ENCODE data around the gene SOD2.
"Not testable (repeated sequence)": the region's sequence is repeated elsewhere in the genome, so short reads cannot be mapped to it uniquely, and the experiment has no call there.

Gene SOD2

GRCh38 chr6:159722655-159723054 is 29.6 kb upstream of the SOD2 start:
- no peak for TF ChIP-seq CTCF (IDR thresholded peaks at IDR 0.05; ENCODE audit: low read depth, low read length)
- no peak for DNase-seq (ENCODE audit: extremely low read depth, low read depth)

- DNase-seq (ENCODE audit: extremely low read depth, low read depth): not testable (repeated sequence)
Measured at GRCh38 chr6:159721981-159722380, 28.9 kb upstream of the SOD2 start.

GRCh38 chr6:159720708-159721107 is 27.7 kb upstream of the SOD2 start:
- DNase-seq (ENCODE audit: extremely low read depth, low read depth): no peak
- TF ChIP-seq CTCF (IDR thresholded peaks at IDR 0.05; ENCODE audit: low read depth, low read length): peak; percentile 28

- no peak for TF ChIP-seq CTCF (IDR thresholded peaks at IDR 0.05; ENCODE audit: low read depth, low read length)
- no peak for DNase-seq (ENCODE audit: extremely low read depth, low read depth)
Measured at GRCh38 chr6:159719287-159719686, 26.2 kb upstream of the SOD2 start.

GRCh38 chr6:159718634-159719033 is 25.6 kb upstream of the SOD2 start:
- no peak for TF ChIP-seq CTCF (IDR thresholded peaks at IDR 0.05; ENCODE audit: low read depth, low read length)
- DNase-seq (ENCODE audit: extremely low read depth, low read depth): no peak

GRCh38 chr6:159716247-159717096 is 23.4 kb upstream of the SOD2 start:
- no peak for TF ChIP-seq CTCF (IDR thresholded peaks at IDR 0.05; ENCODE audit: low read depth, low read length)
- peak; percentile 92 for DNase-seq (ENCODE audit: extremely low read depth, low read depth)

GRCh38 chr6:159715605-159716004 is 22.6 kb upstream of the SOD2 start:
- no peak for TF ChIP-seq CTCF (IDR thresholded peaks at IDR 0.05; ENCODE audit: low read depth, low read length)
- no peak for DNase-seq (ENCODE audit: extremely low read depth, low read depth)

- no peak for TF ChIP-seq CTCF (IDR thresholded peaks at IDR 0.05; ENCODE audit: low read depth, low read length)
- no peak for DNase-seq (ENCODE audit: extremely low read depth, low read depth)
Measured at GRCh38 chr6:159715166-159715565, 22.1 kb upstream of the SOD2 start.

Measured in AG09319 (cell line).